HL-60 (cell line): ENCODE data around the gene PIK3C2B.

Experiments
- GABPA ChIP-seq: IDR thresholded peaks from 2 replicates; pipeline ENCODE4 v1.6.1; 2012; ENCODE audit warnings: low read depth
- POLR2AphosphoS5 ChIP-seq: IDR thresholded peaks from 2 replicates; pipeline ENCODE4 v1.6.1; 2012; ENCODE audit warnings: low read depth
- TF ChIP-seq, protein P1 (sequence below): IDR thresholded peaks from one replicate; pipeline ENCODE4 v1.5.1; 2011; ENCODE audit warnings: low read length, control low read depth, inconsistent platforms; ENCODE audit not compliant: insufficient read depth
- TF ChIP-seq, protein P2 (sequence below): IDR thresholded peaks from 2 replicates; pipeline ENCODE4 v1.6.1; 2012; ENCODE audit warnings: low read depth; ENCODE audit not compliant: insufficient replicate concordance

DNA sequence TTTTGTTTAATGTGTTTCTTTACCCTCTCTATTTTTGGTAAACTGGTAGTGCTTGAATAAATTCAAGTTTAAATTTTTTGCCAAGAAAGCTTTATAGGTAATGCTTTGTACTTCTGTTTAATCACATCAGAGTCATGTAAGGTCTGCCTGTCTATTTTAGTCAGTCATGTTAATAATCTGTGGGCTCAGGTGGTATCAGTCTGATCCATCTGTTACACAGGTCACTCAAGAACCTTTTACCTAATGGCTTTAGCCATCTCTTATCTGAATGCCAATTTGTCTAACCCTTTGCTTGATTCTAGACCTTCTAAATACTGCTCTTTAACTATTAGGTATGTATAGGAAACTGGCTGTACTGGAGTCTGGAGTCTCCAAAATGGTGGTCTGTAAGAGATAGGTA lies 38.2 kb upstream of the PIK3C2B start:
- TF ChIP-seq, protein P1, sequence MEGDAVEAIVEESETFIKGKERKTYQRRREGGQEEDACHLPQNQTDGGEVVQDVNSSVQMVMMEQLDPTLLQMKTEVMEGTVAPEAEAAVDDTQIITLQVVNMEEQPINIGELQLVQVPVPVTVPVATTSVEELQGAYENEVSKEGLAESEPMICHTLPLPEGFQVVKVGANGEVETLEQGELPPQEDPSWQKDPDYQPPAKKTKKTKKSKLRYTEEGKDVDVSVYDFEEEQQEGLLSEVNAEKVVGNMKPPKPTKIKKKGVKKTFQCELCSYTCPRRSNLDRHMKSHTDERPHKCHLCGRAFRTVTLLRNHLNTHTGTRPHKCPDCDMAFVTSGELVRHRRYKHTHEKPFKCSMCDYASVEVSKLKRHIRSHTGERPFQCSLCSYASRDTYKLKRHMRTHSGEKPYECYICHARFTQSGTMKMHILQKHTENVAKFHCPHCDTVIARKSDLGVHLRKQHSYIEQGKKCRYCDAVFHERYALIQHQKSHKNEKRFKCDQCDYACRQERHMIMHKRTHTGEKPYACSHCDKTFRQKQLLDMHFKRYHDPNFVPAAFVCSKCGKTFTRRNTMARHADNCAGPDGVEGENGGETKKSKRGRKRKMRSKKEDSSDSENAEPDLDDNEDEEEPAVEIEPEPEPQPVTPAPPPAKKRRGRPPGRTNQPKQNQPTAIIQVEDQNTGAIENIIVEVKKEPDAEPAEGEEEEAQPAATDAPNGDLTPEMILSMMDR, result no peak
- TF ChIP-seq POLR2AphosphoS5 (no peak), GABPA (no peak)
- TF ChIP-seq, protein P2, sequence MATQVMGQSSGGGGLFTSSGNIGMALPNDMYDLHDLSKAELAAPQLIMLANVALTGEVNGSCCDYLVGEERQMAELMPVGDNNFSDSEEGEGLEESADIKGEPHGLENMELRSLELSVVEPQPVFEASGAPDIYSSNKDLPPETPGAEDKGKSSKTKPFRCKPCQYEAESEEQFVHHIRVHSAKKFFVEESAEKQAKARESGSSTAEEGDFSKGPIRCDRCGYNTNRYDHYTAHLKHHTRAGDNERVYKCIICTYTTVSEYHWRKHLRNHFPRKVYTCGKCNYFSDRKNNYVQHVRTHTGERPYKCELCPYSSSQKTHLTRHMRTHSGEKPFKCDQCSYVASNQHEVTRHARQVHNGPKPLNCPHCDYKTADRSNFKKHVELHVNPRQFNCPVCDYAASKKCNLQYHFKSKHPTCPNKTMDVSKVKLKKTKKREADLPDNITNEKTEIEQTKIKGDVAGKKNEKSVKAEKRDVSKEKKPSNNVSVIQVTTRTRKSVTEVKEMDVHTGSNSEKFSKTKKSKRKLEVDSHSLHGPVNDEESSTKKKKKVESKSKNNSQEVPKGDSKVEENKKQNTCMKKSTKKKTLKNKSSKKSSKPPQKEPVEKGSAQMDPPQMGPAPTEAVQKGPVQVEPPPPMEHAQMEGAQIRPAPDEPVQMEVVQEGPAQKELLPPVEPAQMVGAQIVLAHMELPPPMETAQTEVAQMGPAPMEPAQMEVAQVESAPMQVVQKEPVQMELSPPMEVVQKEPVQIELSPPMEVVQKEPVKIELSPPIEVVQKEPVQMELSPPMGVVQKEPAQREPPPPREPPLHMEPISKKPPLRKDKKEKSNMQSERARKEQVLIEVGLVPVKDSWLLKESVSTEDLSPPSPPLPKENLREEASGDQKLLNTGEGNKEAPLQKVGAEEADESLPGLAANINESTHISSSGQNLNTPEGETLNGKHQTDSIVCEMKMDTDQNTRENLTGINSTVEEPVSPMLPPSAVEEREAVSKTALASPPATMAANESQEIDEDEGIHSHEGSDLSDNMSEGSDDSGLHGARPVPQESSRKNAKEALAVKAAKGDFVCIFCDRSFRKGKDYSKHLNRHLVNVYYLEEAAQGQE, result no peak
